ENCODE results near the gene DNAJC6. TPM values are rescaled to one million over a fixed set of nuclear protein-coding genes. Genes with fewer than 3 reads are reported as not detected.

DNAJC6 gene
- total RNA-seq, 1 donor from 2014 or later = 6.5 TPM

DNA sequence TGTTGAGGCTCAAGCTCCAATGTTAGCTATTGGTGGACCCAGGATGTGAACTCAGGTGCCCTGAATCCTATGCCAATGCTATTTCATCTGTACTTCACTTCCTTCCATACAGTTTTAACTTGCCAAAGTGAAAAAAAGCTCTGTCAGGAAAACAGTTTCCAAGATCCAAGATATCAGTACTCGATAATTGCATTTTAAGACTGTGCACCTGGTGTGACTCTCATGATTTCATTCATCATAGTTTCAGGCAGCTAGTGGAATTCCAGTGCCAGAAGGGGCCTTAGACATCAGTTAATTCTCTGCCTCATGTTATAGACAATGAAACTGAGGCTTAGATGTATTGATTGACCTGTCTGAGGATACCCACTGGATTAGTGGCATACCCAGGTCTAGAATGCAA lies 84.6 kb downstream of the DNAJC6 start:
- DNase-seq (ENCODE audit: low spot score) = no peak
- intact Hi-C loops (cut with DNase I) = no loop called here

- no peak for DNase-seq (ENCODE audit: low spot score)
- intact Hi-C loops (cut with DNase I) = no loop called here
Measured at GRCh38 chr1:65395887-65396612, 86.7 kb downstream of the DNAJC6 start.

GRCh38 chr1:65398083-65398482 lies 88.7 kb downstream of the DNAJC6 start:
- intact Hi-C loops (cut with DNase I) = no loop called here

DNA sequence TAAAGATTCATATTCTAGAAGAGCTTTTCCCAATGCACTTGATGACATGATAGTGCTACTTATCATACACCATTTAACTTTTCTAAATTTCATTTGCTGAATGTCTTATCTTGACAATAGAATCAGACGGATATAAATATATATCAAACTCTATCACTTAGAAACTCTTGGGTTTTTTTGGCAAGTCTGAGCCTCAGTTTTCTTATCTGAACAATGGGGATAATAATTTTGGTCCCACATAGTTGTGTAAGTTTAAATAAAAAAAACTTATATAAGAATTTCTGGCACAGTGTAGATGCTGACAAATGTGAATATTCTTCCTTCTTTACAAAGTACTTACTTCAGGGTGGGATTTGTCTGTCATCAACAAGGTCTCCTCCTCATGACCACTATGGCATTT lies 89.7 kb downstream of the DNAJC6 start:
- DNase-seq (ENCODE audit: low spot score) = no peak
- intact Hi-C loops (cut with DNase I) = no loop called here

More at GRCh38 chr1:65398083-65398482, 88.7 kb downstream of the DNAJC6 start:
- DNase-seq (ENCODE audit: low spot score) = no peak

DNA sequence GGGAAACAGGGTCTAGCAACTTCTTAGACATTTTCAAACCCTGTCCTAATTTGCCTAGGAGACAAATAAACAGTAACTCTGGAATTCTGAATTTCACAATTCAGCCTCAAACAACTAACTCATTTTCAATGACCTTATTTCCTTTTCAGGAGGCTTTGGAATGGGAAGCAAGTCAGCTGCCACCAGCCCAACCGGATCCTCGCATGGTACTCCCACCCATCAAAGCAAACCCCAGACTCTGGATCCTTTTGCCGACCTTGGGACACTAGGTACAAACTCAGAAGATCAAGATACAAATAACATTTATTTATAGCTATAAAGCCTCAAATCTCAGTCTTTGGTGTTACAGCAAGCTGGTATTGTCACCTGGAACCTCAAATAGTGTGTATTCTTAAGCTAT lies 92.3 kb downstream of the DNAJC6 start:
- intact Hi-C loops (cut with DNase I) = no loop called here
- DNase-seq (ENCODE audit: low spot score) = no peak

DNA sequence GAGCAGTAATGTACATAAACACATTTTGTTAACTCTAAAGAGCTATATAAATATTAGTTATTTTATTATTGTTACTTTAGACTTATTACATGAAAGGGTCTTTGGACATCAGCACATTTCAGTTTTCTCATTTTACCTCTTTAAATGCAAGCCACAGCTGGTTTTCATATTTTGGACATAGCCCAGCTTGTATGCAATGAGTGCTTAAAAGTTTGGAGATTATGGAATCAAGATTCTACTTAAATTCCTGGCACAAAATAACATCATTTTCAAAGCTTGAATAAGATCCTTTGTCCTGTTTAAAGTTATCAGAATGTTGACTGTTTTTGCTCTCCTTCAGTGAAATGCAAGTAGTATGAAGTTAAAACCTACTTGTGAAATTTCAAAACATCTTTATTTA lies 95.6 kb downstream of the DNAJC6 start:
- no peak for DNase-seq (ENCODE audit: low spot score)
- intact Hi-C loops (cut with DNase I) = no loop called here

DNA sequence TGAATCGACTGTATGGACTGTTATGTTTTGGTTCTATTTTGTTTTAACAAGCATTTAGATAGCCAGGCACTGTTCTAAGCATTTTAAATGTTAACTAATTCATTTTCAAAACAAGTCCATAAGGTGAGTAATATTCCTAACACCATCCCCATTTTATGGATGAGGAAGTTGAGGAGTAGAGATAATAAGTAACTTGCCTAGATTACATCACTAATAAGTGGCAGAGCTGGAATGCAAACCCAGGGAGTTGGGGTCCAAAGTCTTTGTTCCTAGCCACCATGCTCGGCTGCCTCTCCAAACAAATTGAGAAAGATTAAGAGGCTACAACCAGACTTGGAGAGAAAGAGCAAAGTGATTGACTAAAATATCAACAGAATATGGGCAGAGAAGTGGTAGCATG lies 98.5 kb downstream of the DNAJC6 start:
- intact Hi-C loops (cut with DNase I) = no loop called here
- no peak for DNase-seq (ENCODE audit: low spot score)

DNA sequence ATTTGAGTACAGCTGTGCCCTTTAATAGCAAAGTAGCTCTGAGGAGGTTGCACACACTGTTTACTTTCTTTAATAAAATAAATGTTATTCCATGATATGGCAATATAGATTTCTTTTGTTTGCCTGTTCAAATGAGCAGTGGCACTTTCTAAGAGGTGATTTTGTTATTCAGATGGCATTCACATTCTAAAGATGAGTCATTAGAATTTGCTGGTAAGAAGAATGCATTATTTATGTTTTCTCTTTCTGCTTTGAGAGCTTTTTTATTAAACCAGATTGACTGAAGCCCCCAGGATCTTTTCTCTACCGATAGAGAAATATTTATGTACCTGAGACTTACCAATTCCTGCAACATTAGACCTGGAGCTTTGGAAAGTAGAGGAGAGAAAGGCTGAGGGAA lies 100.0 kb downstream of the DNAJC6 start:
- intact Hi-C loops (cut with DNase I) = no loop called here
- no peak for DNase-seq (ENCODE audit: low spot score)

- intact Hi-C loops (cut with DNase I) = no loop called here
- DNase-seq (ENCODE audit: low spot score) = no peak
Measured at GRCh38 chr1:65409816-65410326, 100.5 kb downstream of the DNAJC6 start.

DNA sequence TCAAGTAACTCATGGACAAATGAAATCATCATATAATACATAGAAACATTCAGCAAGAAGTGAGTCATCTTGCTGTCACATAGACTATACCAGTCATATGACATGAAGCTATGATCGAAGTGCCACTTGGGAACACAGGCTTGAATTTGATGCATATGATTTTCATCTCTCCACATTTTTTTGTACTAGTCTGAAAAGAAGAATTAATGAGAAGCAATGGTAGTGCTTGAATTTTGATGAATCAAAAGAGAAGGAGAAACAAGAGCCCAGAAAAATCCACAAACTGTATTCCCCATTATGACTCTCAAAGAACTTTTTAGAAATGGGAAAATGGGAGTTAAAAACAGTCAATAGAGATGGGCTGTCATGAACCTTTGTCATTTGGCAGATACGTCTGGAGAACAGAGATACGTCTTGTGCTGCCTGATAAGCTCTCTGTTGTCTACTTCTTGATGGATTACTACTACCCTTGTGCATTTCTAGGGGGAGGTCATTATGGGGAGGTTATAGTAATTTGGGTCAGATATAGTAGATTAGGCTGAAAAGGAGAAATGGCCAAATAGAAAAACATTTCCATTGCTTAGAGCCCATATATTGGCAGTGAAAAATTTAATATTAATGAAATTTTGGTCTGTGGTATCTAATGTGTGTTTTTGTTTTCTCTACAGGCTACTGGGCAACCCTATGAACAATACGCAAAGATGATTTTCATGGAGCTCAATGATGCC lies 103.1 kb downstream of the DNAJC6 start:
- DNase-seq (ENCODE audit: low spot score) = no peak
- intact Hi-C loops (cut with DNase I) = no loop called here

DNA sequence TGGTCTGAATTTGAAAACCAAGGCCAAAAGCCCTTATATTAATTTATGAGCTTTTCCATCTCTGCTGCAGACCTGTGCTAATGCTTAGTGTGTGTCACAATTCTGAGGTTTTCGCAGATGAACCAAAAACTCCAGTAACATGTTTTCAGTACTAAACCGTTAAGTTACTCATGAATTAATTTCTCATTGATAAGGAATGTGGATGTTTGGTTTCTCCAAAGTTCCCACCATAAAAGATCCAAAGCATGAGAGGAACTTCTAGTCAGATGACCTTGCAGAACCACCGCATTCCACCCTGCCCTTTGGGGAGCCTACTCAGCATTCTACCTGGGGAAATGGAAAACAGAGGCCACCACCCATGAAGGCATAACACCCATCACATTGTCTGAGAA lies 103.6 kb downstream of the DNAJC6 start:
- intact Hi-C loops (cut with DNase I) = no loop called here
- DNase-seq (ENCODE audit: low spot score) = no peak

- intact Hi-C loops (cut with DNase I) = no loop called here
- no peak for DNase-seq (ENCODE audit: low spot score)
Measured at GRCh38 chr1:65414538-65414937, 105.2 kb downstream of the DNAJC6 start.

DNA sequence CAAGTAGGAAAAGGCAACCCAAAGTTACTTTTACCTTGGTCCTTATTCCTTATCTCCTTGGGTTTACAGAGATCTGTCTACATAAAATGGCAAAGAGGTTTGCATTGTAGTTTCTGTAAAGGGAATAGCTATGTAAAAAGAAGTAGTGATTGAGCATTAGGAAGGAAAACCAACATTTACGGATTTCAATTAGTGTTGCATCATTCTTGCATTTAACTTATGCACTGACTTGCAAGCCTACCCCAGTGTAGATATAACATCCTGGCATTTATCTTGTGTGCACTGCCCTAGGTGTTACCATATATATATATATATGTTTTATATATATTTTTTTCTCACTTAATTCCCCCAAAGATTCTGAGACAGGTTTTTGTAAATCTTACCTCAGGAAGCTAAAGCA lies 107.4 kb downstream of the DNAJC6 start:
- no peak for DNase-seq (ENCODE audit: low spot score)
- intact Hi-C loops (cut with DNase I) = no loop called here

GRCh38 chr1:65417729-65418128 lies 108.4 kb downstream of the DNAJC6 start:
- intact Hi-C loops (cut with DNase I) = no loop called here
- no peak for DNase-seq (ENCODE audit: low spot score)

GRCh38 chr1:65418522-65419185 lies 109.3 kb downstream of the DNAJC6 start:
- intact Hi-C loops (cut with DNase I) = no loop called here
- no peak for DNase-seq (ENCODE audit: low spot score)

- intact Hi-C loops (cut with DNase I) = loop anchor here (5.0 kb wide), 2 partner anchors 168 to 353 kb away; no protein-coding TSS in a partner anchor
- peak; percentile 100 for DNase-seq (ENCODE audit: low spot score)
Measured at GRCh38 chr1:65419681-65420589, 110.6 kb downstream of the DNAJC6 start.

- intact Hi-C loops (cut with DNase I) = loop anchor here (5.0 kb wide), 2 partner anchors 168 to 353 kb away; no protein-coding TSS in a partner anchor
Measured at GRCh38 chr1:65420590-65421350, 111.4 kb downstream of the DNAJC6 start, which contains the start of the genes LEPR and LEPROT. TSS of gene LEPR (plus strand) at chr1:65420668. CDS start at chr1:65565566, 144,898 bp downstream. TSS of gene LEPROT (plus strand) at chr1:65420668. CDS start at chr1:65420725, 57 bp downstream.

DNA sequence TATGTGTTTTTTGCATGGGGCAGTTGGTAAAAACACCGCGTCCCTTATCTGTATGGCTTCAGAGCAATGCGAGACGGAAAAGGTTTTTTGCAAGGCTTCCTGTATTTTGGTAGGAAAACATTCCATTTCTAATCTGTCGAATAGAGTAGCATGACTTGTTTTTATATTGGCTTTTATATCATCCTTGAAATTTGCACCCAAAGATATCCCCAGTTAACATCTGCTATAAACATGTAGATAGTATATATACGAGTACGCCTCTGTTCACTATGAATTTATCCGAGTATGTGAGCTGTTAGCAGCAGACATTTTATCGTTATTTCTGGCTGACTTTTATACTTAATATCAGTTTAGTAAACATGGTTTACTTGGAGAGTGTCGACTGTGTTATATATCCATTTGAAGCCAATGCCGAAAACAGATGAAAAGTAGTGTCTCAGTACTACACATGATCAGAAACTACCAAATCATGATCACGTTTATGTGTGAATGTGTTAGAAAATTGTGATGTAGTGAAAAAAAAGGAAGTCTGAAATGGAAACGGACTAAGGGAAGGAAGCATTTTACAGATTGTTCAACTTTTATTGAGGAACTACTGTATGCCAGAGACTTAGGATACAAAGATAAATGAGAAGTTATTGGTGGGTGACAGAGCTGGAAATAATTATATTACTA lies 112.1 kb downstream of the DNAJC6 start:
- intact Hi-C loops (cut with DNase I) = loop anchor here (5.0 kb wide), 2 partner anchors 169 to 354 kb away; no protein-coding TSS in a partner anchor
- DNase-seq (ENCODE audit: low spot score) = no peak

More at GRCh38 chr1:65420590-65421350, 111.4 kb downstream of the DNAJC6 start, which contains the start of the genes LEPR and LEPROT:
- DNase-seq (ENCODE audit: low spot score) = no peak
